Renal pelvis (tissue), 4 donors: ENCODE data around the gene FAM72B. TPM values are rescaled to one million over a fixed set of nuclear protein-coding genes. Genes with fewer than 3 reads are reported as not detected.
"Not testable (repeated sequence)": the region's sequence is repeated elsewhere in the genome, so short reads cannot be mapped to it uniquely, and the experiment has no call there.

Experiments
- DNase-seq: peaks from one replicate; pipeline ENCODE4 v3.0.0-alpha.2; 2013
- polyA plus RNA-seq, 3 donors: library from polyadenylated mRNA; unstranded; fragments of 120-200 nt; gene quantifications; one replicate each; pipeline ENCODE4 v1.2.1, GENCODE V29; 2013; ENCODE audit not compliant: insufficient read length in 3 of 3

Gene FAM72B
- polyA plus RNA-seq, 3 donors, result 4.0 to 4.6 (median 4.1) TPM

GRCh38 chr1:121200985-121201981 lies 17.1 kb upstream of the FAM72B start:
- not testable (repeated sequence) for DNase-seq

DNA sequence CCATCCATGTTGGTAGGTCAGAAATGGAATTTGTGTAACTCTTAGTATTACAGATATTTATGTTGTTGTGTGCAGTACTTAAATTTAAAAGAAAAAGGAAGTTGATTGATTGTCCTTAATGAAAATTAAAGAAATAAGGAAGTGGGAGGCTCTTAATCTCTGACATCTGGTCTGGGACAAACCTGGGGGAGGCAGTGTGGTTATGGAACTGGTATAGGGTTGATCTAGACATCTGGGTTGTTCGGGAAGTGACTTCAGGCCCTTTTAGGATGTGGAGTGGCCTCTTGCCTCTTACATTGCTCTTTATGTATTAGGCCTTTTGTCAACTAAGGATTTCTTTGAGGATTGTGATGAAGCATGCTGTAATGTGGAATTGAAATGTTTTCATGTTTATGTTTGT lies 16.1 kb upstream of the FAM72B start:
- DNase-seq, result not testable (repeated sequence)

GRCh38 chr1:121199763-121200162 lies 15.6 kb upstream of the FAM72B start:
- not testable (repeated sequence) for DNase-seq

DNA sequence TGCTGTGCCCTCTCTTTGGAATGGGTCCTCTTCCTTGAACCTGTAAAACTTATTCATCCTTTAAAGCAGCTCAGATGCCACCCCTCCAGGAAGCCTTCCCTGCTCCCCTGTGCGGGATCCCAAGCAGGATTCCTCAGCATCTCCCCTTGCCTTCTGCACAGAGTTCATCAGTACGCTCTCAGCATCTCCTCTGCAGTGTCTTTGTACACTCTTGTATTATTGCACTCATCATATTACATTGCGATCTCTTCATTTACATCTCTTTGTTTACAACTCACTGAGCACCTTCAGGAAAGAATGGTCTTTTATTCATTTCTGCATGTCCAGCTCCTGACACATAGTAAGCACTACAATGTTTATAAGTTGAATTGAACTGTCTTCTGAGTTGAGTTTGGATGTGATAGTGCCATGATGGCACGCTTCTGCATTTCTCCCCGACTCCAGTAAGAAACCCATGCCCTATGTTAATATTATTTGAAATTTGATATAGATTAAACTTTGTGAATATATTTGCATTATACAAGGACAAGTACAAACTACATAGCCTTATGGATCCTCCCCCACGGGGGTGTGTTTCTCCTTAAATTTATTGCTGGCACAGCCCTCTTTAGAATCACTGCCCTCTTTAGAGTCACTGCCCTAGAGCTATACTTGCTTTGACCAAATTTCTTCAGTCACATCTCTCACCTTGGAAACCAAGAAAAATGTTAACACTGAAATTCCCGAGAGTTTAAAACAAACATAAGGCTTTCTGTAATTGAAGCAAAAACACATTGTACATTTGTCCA lies 13.1 kb upstream of the FAM72B start:
- DNase-seq, result not testable (repeated sequence)

- not testable (repeated sequence) for DNase-seq
These were observed 8.4 kb upstream of the FAM72B start for GRCh38 chr1:121192512-121192911.

DNA sequence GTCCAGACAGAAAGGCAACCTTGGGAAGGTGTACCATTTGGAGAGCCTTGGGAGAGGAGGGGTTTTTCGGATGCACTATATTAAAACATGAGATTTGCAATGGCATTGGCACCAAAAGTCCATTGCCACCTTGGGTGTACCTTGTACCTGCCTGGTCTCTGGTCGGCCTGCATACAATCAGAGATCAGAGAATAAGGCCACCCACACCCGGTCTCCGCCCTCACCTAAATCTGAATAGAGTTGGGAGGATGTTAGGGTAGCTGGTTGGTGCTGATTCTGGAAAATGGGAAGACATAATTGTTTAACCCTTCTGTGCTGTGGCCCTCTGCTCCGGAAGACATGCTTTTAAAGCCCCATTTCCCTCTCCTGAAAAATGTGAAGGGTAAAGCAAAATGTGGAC lies 3.8 kb upstream of the FAM72B start:
- DNase-seq, result not testable (repeated sequence)

GRCh38 chr1:121186191-121186590 lies 2.1 kb upstream of the FAM72B start:
- DNase-seq, result not testable (repeated sequence)

GRCh38 chr1:121185140-121185708 lies 1.1 kb upstream of the FAM72B start:
- not testable (repeated sequence) for DNase-seq

DNA sequence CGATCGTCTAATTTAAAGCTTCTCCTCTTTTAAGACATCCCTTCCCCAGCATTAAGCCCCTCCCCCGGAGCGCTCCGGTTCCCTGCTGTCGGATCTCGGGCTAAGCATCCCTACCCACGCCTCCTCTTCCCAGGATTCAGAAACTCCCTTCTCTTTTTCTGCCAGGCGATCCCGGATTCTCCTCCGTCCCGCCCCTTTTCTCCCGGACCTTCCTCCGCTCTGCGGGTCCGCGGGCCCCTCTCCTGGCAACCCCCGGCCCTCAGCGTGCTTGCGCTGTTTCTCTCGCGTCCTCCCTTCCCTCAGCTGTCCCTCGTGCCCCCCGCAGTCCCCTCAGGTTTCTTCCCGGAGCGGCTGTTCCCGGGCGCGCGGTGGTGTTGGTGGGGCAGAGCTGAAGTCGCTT lies 273 bp downstream of the FAM72B start:
- DNase-seq, result not testable (repeated sequence)

GRCh38 chr1:121178197-121178596 lies 5.9 kb downstream of the FAM72B start:
- DNase-seq, result not testable (repeated sequence)

DNA sequence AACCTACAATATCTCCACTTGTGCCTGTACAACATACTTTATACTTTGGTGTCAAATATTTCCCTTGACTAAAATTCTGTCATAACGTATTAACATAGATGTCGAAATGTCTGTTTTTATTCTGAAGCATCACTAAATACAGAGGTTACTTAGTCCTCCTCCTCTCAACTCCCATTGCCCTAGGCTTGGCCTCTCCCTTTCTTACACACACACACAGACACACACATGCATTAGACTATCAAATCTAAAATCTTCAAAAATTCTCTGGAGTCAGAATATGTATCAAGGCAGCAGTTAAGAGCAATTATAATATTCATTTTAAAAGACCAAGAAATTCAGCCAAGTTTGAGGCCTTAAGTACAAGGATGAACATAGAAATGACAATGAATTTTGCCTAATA lies 7.5 kb downstream of the FAM72B start:
- DNase-seq, result not testable (repeated sequence)

DNA sequence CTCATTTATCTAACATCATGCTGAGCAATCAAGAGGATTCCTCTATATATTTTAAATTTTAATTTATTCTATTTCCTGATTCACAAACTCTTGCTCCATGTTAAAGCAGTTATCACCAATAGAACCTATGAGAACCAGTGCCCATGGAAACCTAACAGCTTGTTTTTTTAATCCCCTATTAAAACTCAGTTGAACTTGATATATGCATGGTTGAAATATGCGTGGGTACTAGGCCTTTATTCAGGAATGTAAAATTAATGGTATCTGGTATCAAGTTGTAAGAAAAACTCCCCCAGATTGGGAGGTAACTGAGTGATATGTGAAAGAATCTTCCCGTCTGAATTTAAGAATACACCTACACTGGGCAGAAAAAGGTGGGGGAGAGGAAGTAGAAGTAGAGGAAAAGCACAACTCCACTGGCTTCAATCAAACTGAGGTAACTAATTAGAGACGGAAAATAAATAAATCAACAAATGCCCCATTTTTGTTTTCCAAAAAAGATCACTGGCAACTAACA lies 15.9 kb downstream of the FAM72B start:
- not testable (repeated sequence) for DNase-seq

- DNase-seq, result not testable (repeated sequence)
These were observed 16.9 kb downstream of the FAM72B start for GRCh38 chr1:121167225-121167738.

DNA sequence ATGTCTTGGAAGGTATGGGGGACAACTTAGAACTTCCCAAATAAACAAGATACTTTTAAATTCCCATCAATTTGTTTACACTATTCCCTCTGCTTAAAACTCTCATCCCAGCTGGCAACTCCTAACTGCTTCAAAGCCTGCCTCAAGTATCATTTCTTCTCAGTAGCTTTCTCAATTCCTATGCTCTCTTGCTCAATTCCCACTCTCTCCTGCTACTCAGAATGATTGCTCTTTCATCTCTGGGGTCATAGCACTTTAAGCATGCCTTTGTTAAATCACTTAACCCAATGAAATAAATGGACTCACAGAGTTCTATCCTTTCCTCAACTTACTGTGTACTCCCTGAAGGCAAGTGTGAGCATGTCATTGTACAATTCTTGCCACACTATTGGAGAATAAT lies 18.8 kb downstream of the FAM72B start:
- not testable (repeated sequence) for DNase-seq

- DNase-seq, result not testable (repeated sequence)
These were observed 20.0 kb downstream of the FAM72B start for GRCh38 chr1:121163850-121164757.

- DNase-seq, result not testable (repeated sequence)
These were observed 22.8 kb downstream of the FAM72B start for GRCh38 chr1:121161199-121161901.

DNA sequence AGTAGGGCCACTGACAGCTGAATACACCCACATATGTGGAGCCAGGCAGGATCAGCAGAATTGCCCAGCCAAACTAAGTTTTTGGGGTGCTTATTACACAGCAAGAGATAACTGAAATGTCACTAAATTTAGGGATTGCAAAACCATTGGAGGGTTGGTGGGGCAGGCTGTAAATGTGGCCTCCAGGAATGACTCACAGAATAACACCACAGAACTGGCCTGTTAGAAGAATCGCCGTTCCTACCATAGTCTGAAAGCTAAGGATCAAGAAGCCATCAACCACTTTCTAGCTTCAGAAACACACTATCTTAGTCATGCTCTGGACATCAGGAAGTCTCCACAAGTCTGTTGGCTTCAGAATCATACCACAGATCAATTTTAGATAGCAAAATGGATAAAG lies 24.0 kb downstream of the FAM72B start:
- not testable (repeated sequence) for DNase-seq

- not testable (repeated sequence) for DNase-seq
These were observed 26.5 kb downstream of the FAM72B start for GRCh38 chr1:121157609-121158008.

GRCh38 chr1:121156958-121157603 lies 27.1 kb downstream of the FAM72B start:
- not testable (repeated sequence) for DNase-seq
